ENCODE results near the gene HAUS3.

The HAUS3 gene

GRCh38 chr4:2284934-2285612 is 43.2 kb upstream of the HAUS3 start:
- Histone ChIP-seq H3K9me2 (replicated peaks; ENCODE audit: insufficient read depth, low read length) (no peaks in the 10 kb centered on the region), H3K79me2 (ENCODE audit: low read length) (no peaks in the 10 kb centered on the region), H3K27ac (ENCODE audit: low read length) (no peak overlapping the region), H3K9me3 (replicated peaks; ENCODE audit: insufficient read depth, low read length) (no peaks in the 10 kb centered on the region), H3K9ac (ENCODE audit: low read length) (no peak overlapping the region), H3K4me2 (ENCODE audit: low read depth, low read length) (no peak overlapping the region), H3K27me3 (replicated peaks; ENCODE audit: insufficient read depth, low read length) (no peaks in the 10 kb centered on the region), H3F3A (ENCODE audit: insufficient read depth, low read length) (peaks cover 16% of the 10 kb centered on the region), H3K36me3 (replicated peaks; ENCODE audit: insufficient read depth, low read length) (no peaks in the 10 kb centered on the region), H3K4me3 (ENCODE audit: low read length) (no peak overlapping the region), H2AFZ (ENCODE audit: low read length) (no peak overlapping the region), H3K4me1 (ENCODE audit: low read length) (peaks cover 20% of the 10 kb centered on the region), H4K20me1 (ENCODE audit: insufficient read depth, low read length) (no peaks in the 10 kb centered on the region)
- no peak for TF ChIP-seq EZH2phosphoT487 (IDR thresholded peaks at IDR 0.05; ENCODE audit: low read length)
- no peak for TF ChIP-seq EZH2 (optimal IDR thresholded peaks at IDR 0.05; ENCODE audit: low read depth, low read length)
- TF ChIP-seq CTCF (IDR thresholded peaks at IDR 0.05; ENCODE audit: low read length), result no peak
- DNase-seq, result no peak

GRCh38 chr4:2284161-2284933 is 42.4 kb upstream of the HAUS3 start:
- no peaks in the 10 kb centered on the region for H3K27me3 ChIP-seq (replicated peaks; ENCODE audit: insufficient read depth, low read length)
- no peak for DNase-seq
- no peaks in the 10 kb centered on the region for H3K9me3 ChIP-seq (replicated peaks; ENCODE audit: insufficient read depth, low read length)
- H4K20me1 ChIP-seq (ENCODE audit: insufficient read depth, low read length), result no peaks in the 10 kb centered on the region
- no peak overlapping the region for H3K9ac ChIP-seq (ENCODE audit: low read length)
- no peak overlapping the region for H3K27ac ChIP-seq (ENCODE audit: low read length)
- H3K79me2 ChIP-seq (ENCODE audit: low read length), result no peaks in the 10 kb centered on the region
- no peak overlapping the region for H3K4me2 ChIP-seq (ENCODE audit: low read depth, low read length)
- no peaks in the 10 kb centered on the region for H3K36me3 ChIP-seq (replicated peaks; ENCODE audit: insufficient read depth, low read length)
- peaks cover 16% of the 10 kb centered on the region for H3F3A ChIP-seq (ENCODE audit: insufficient read depth, low read length)
- H3K4me1 ChIP-seq (ENCODE audit: low read length), result peaks cover 20% of the 10 kb centered on the region
- H2AFZ ChIP-seq (ENCODE audit: low read length), result no peak overlapping the region
- H3K4me3 ChIP-seq (ENCODE audit: low read length), result no peak overlapping the region
- TF ChIP-seq EZH2phosphoT487 (IDR thresholded peaks at IDR 0.05; ENCODE audit: low read length) (no peak), EZH2 (optimal IDR thresholded peaks at IDR 0.05; ENCODE audit: low read depth, low read length) (no peak), CTCF (IDR thresholded peaks at IDR 0.05; ENCODE audit: low read length) (no peak)
- H3K9me2 ChIP-seq (replicated peaks; ENCODE audit: insufficient read depth, low read length), result no peaks in the 10 kb centered on the region

- TF ChIP-seq CTCF (IDR thresholded peaks at IDR 0.05; ENCODE audit: low read length), result no peak
- no peak for TF ChIP-seq EZH2phosphoT487 (IDR thresholded peaks at IDR 0.05; ENCODE audit: low read length)
- TF ChIP-seq EZH2 (optimal IDR thresholded peaks at IDR 0.05; ENCODE audit: low read depth, low read length), result no peak
- H3K79me2 ChIP-seq (ENCODE audit: low read length), result no peaks in the 10 kb centered on the region
- no peaks in the 10 kb centered on the region for H3K36me3 ChIP-seq (replicated peaks; ENCODE audit: insufficient read depth, low read length)
- no peak for DNase-seq
- H3K4me1 ChIP-seq (ENCODE audit: low read length), result peaks cover 20% of the 10 kb centered on the region
- H3K4me3 ChIP-seq (ENCODE audit: low read length), result no peak overlapping the region
- peaks cover 16% of the 10 kb centered on the region for H3F3A ChIP-seq (ENCODE audit: insufficient read depth, low read length)
- no peak overlapping the region for H3K27ac ChIP-seq (ENCODE audit: low read length)
- no peaks in the 10 kb centered on the region for H3K9me3 ChIP-seq (replicated peaks; ENCODE audit: insufficient read depth, low read length)
- no peak overlapping the region for H2AFZ ChIP-seq (ENCODE audit: low read length)
- no peak overlapping the region for H3K4me2 ChIP-seq (ENCODE audit: low read depth, low read length)
- no peaks in the 10 kb centered on the region for H3K27me3 ChIP-seq (replicated peaks; ENCODE audit: insufficient read depth, low read length)
- no peaks in the 10 kb centered on the region for H3K9me2 ChIP-seq (replicated peaks; ENCODE audit: insufficient read depth, low read length)
- no peaks in the 10 kb centered on the region for H4K20me1 ChIP-seq (ENCODE audit: insufficient read depth, low read length)
- no peak overlapping the region for H3K9ac ChIP-seq (ENCODE audit: low read length)
Measured at GRCh38 chr4:2283199-2283711, 41.3 kb upstream of the HAUS3 start.
